ENCODE measurements around the gene ALDH1B1. TPM values are rescaled to one million over a fixed set of nuclear protein-coding genes. Genes with fewer than 3 reads are reported as not detected.

ALDH1B1 gene
- total RNA-seq, 1 experiment from 2014 or later, result 13.1 TPM

GRCh38 chr9:38358390-38359296 is 33.9 kb upstream of the ALDH1B1 start:
- Histone ChIP-seq H4K20me1 (ENCODE audit: insufficient read depth) (no peaks in the 10 kb centered on the region), H3K4me3 (no peak overlapping the region), H3F3A (ENCODE audit: insufficient read depth, low read depth) (no peaks in the 10 kb centered on the region), H3K9me2 (ENCODE audit: insufficient read depth) (no peaks in the 10 kb centered on the region), H3K27ac (no peak overlapping the region), H3K79me2 (ENCODE audit: low read depth) (no peaks in the 10 kb centered on the region), H3K36me3 (ENCODE audit: low read depth) (no peaks in the 10 kb centered on the region), H3K4me1 (replicated peaks; ENCODE audit: insufficient read depth) (no peaks in the 10 kb centered on the region), H3K9me3 (ENCODE audit: insufficient read depth, low read depth) (no peaks in the 10 kb centered on the region), H2AFZ (no peak overlapping the region), H3K4me2 (no peak overlapping the region), H3K27me3 (ENCODE audit: insufficient read depth, low read depth) (no peaks in the 10 kb centered on the region)
- POLR2A ChIA-PET (ENCODE audit: unreplicated experiment), result interaction anchor here (0.6 kb wide), 1 partner anchor 280 kb away, joined by 16 read pairs; no protein-coding TSS in a partner anchor
- DNase-seq, result no peak
- CTCF ChIA-PET, result no interaction called here
- intact Hi-C loops (cut with micrococcal nuclease; ENCODE audit: unreplicated experiment), result no loop called here
- TF ChIP-seq CTCF (conservative IDR thresholded peaks at IDR 0.05) (no peak), EZH2 (IDR thresholded peaks at IDR 0.05; ENCODE audit: low read depth) (no peak)
- no TSS peak for BruUV-seq (replicated peaks)

GRCh38 chr9:38359297-38359653 is 33.2 kb upstream of the ALDH1B1 start:
- Histone ChIP-seq H3K27ac (no peak overlapping the region), H3K27me3 (ENCODE audit: insufficient read depth, low read depth) (no peaks in the 10 kb centered on the region), H3F3A (ENCODE audit: insufficient read depth, low read depth) (no peaks in the 10 kb centered on the region), H3K79me2 (ENCODE audit: low read depth) (no peaks in the 10 kb centered on the region), H3K4me3 (no peak overlapping the region), H3K4me1 (replicated peaks; ENCODE audit: insufficient read depth) (no peaks in the 10 kb centered on the region), H3K36me3 (ENCODE audit: low read depth) (no peaks in the 10 kb centered on the region), H3K4me2 (no peak overlapping the region), H4K20me1 (ENCODE audit: insufficient read depth) (no peaks in the 10 kb centered on the region), H3K9me2 (ENCODE audit: insufficient read depth) (no peaks in the 10 kb centered on the region), H3K9me3 (ENCODE audit: insufficient read depth, low read depth) (no peaks in the 10 kb centered on the region), H2AFZ (no peak overlapping the region)
- intact Hi-C loops (cut with micrococcal nuclease; ENCODE audit: unreplicated experiment), result no loop called here
- ChIA-PET CTCF (no interaction called here), POLR2A (ENCODE audit: unreplicated experiment) (no interaction called here)
- no peak for DNase-seq
- BruUV-seq (replicated peaks), result no TSS peak
- TF ChIP-seq CTCF (conservative IDR thresholded peaks at IDR 0.05), result no peak
- no peak for TF ChIP-seq EZH2 (IDR thresholded peaks at IDR 0.05; ENCODE audit: low read depth)

GRCh38 chr9:38359689-38360385 is 32.7 kb upstream of the ALDH1B1 start:
- Histone ChIP-seq H3K79me2 (ENCODE audit: low read depth) (no peaks in the 10 kb centered on the region), H4K20me1 (ENCODE audit: insufficient read depth) (no peaks in the 10 kb centered on the region), H2AFZ (no peak overlapping the region), H3K9me2 (ENCODE audit: insufficient read depth) (no peaks in the 10 kb centered on the region), H3K27me3 (ENCODE audit: insufficient read depth, low read depth) (no peaks in the 10 kb centered on the region), H3F3A (ENCODE audit: insufficient read depth, low read depth) (no peaks in the 10 kb centered on the region), H3K27ac (no peak overlapping the region), H3K4me1 (replicated peaks; ENCODE audit: insufficient read depth) (no peaks in the 10 kb centered on the region), H3K9me3 (ENCODE audit: insufficient read depth, low read depth) (no peaks in the 10 kb centered on the region), H3K4me2 (no peak overlapping the region), H3K4me3 (no peak overlapping the region), H3K36me3 (ENCODE audit: low read depth) (no peaks in the 10 kb centered on the region)
- ChIA-PET CTCF (no interaction called here), POLR2A (ENCODE audit: unreplicated experiment) (no interaction called here)
- BruUV-seq (replicated peaks), result no TSS peak
- no peak for DNase-seq
- intact Hi-C loops (cut with micrococcal nuclease; ENCODE audit: unreplicated experiment), result loop anchor here (5.0 kb wide), 4 partner anchors 188 to 613 kb away; partner anchors contain the start of gene SHB
- no peak for TF ChIP-seq EZH2 (IDR thresholded peaks at IDR 0.05; ENCODE audit: low read depth)
- TF ChIP-seq CTCF (conservative IDR thresholded peaks at IDR 0.05), result no peak
